Daoy (cell line): ENCODE data around the gene TMED4. TPM values are rescaled to one million over a fixed set of nuclear protein-coding genes. Genes with fewer than 3 reads are reported as not detected.
A peak's percentile ranks its signal among the peaks of the same experiment; 100 is the strongest.

Source experiments
- DNase-seq: peaks from one replicate; pipeline ENCODE4 v3.0.0-alpha.2; 2015; ENCODE audit warnings: low read depth
- total RNA-seq: library from RNA; depleted of rRNA; stranded (reverse); fragments of >200 nt; shearing (Covaris generic); gene quantifications from 2 replicates; pipeline ENCODE4 v1.2.3, GENCODE V29; 2014; rRNA removed

The TMED4 gene
- total RNA-seq = 237 and 302 TPM in 2 replicates

- DNase-seq = peak; percentile 100
Observed at GRCh38 chr7:44581879-44582603, at the start of gene TMED4. Gene TMED4, minus strand, starts transcription at chr7:44582231. Its CDS starts 25 bp downstream, at chr7:44582206.

- no peak for DNase-seq
Observed at GRCh38 chr7:44631458-44632115, 49.6 kb upstream of the TMED4 start.

GRCh38 chr7:44630792-44631457, 48.9 kb upstream of the TMED4 start:
- no peak for DNase-seq

DNA sequence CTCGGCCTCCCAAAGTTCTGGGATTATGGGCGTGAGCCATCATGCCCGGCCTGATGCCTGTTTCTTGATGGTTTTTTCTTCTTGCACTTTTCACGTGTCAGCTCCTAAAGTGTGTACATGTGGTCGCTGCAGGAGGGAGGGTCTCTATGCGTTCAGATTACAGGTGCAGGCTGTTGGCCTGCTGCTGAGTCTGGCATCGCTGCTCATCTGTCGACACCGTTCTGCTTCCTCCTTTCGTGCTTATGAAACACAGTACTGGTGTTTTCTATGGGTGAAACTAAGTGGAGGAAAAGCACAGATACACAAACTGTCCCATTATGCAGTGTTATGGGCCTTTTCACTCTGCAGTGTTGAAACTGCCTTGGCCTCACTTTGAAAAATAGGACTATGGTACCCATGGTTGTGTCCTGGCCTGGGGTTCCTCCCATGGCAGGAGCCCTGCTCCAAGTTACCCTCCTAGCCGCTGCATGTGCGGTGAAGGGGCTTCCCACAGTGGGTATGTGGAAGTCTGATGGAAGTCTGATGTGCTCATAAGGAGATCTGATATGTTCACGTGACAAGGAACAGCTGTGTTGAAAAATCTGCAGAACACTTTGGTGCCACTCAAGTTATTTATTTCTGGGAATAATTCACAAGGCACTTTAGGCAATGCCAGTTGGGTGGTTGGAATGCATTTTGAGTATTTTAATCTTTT, 47.9 kb upstream of the TMED4 start:
- DNase-seq = no peak

GRCh38 chr7:44626620-44627019, 44.6 kb upstream of the TMED4 start:
- DNase-seq = no peak

- no peak for DNase-seq
Observed at GRCh38 chr7:44625526-44626471, 43.8 kb upstream of the TMED4 start.

DNA sequence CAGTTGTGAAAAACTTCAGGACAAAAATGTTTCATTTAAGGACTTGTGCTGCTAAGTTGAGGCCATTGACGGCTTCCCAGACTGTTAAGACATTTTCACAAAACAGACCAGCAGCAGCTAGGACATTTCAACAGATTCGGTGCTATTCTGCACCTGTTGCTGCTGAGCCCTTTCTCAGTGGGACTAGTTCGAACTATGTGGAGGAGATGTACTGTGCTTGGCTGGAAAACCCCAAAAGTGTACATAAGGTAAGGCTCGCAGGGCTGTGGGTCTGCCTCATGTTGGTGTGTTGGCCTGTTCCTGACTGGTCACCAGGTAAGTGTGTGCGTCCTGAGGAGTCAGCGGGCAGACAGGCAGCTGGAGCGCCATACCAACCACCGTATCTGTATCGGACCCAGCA, 42.3 kb upstream of the TMED4 start:
- DNase-seq = no peak

GRCh38 chr7:44622342-44623151, 40.5 kb upstream of the TMED4 start:
- DNase-seq = peak; percentile 56

GRCh38 chr7:44621750-44622103, 39.7 kb upstream of the TMED4 start:
- no peak for DNase-seq

DNA sequence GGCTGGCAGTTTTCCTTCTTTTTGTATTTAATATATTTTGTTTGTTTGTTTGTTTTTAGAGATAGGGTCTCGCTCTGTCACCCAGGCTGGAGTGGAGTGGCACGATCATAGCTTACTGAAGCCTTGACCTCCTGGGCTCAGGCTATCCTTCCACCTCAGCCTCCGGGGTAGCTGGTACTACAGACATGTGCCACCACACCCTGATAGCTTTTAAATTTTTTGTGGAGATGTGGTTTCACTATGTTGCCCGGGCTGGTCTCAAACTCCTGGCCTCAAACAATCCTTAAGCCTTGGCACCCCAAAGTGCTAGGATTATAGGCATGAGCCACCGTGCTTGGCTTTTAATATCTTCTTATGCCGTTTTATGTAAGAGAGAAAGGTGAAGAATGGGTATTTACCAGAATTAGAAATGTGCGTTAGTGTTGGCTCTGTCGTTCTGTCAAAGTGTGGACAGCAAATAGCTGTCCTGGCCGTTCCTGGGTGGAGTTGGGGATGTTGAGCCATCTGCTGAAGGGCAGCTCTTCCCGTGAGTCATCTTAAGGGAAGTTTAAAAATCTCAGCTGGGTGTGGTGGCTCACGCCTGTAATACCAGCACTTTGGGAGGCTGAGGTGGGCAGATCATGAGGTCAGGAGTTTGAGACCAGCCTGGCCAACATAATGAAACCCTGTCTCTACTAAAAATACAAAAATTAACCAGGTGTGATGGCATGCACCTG, 39.2 kb upstream of the TMED4 start:
- no peak for DNase-seq

GRCh38 chr7:44618753-44619152, 36.7 kb upstream of the TMED4 start:
- DNase-seq = no peak

GRCh38 chr7:44618045-44618444, 36.0 kb upstream of the TMED4 start:
- no peak for DNase-seq

DNA sequence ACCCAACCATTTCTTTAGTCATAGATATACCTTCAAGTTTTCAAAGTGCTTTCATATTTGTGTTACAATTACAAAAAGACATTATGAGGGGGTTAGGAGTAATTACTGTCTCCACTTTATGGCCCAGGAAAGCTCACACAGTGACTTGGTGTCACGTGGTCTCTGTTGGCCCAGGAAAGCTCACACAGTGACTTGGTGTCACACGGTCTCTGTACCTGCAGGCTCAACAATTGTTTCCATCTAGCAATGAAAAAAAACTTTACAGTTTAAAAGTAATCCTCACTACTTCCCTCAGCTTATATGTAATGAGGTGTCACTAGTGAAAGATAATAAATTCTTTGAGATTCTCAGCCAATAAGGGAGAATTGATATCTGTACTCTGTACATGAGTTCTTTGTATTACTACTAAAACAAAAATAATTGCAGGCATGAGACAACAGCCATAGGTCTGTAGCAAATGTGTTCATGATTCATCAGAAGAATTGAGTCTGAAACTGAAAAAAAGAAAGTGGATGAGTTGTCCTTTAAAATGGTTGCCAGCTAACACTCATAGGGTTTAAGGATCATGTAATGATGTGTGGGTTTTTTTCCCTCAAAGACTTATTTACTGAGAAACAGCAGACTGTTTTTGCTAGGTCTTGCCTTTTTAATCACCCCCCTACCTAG, 35.3 kb upstream of the TMED4 start:
- DNase-seq = peak; percentile 66

DNA sequence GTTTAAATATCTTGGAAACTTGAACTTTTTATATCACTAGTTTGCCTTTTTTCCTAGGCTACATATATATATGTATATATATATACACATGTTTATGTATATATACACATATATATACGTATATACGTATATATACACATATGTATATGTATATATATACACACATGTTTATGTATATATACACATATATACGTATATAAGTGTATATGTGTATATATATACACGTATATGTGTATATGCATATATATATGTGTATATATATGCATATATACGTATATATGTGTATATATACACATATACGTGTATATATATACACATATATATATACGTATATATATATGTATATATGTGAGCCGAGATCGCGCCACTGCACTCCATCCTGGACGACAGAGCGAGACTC, 34.5 kb upstream of the TMED4 start:
- no peak for DNase-seq

- no peak for DNase-seq
Observed at GRCh38 chr7:44615793-44616192, 33.8 kb upstream of the TMED4 start.

DNA sequence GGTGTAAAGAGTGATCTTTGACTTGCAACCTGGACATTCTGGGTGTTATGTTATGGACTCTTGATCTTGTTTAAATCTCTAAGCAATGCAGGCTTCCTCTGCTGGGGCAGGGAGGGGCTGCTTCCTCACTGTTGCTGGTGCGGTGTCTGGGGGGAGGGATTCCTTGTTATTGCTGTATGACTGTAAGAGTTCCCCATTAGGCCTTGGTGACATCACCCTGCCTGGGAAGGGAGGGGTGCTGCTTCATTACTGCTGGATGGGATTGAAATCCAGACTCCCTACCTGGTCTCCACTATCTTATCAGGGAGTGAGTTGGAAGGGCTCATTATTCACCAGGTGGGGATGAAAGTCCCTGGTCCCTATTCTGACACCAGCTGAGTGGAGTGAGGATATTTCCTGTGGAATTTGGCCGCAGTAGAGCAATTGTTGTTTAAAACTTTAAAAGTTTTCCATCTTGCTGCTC, 33.1 kb upstream of the TMED4 start:
- peak; percentile 80 for DNase-seq

DNA sequence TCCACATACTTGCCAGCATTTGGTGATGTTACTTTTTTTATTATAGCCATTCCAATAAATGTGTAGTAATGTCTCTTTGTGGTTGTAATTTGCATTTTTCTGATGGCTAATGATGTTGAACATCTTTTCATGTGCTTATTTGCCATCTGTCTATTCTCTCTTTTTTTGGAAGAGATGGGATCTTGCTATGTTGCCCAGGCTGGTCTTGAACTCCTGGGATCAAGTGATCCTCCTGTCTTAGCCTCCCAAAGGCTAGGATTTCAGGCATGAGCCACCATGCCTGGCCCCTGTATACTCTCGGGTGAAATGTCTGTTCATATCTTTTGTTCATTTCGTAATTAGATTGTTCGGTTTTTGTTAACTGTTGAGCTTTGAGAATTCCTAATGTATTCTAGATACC, 27.8 kb upstream of the TMED4 start:
- DNase-seq = no peak

DNA sequence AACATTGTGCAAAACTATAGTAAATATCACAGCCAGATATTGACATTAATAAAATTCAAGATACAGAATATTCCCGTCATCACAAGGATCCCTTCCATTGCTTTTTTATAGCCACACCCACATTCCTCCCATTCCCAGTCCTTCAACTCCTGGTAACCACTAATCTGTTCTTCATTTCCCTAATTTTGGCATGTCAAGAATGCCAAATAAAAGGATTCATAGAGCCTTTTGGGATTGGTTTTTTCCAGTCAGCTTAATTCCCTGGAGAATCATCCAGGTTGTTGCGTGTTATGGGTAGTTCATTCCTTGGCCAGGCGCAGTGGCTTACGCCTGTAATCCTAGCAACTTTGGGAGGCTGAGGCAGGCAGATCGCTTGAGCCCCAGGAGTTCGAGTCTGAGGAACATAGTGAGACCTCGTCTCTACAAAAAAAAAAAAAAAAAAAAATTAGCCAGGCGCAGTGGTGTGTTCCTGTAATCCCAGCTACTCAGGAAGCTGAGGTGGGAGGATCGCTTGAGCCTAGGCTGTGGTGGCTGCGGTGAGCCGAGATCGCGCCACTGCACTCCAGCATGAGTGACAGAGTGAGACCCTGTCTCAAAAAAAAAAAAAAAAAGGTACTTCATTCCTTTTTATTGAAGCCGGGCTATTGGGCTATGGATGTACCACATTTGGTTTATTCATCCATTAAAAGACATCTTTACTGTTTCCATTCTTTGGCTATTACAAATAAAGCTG, 27.1 kb upstream of the TMED4 start:
- DNase-seq = no peak
